ENCODE measurements around the gene KCNMB1.
A peak's percentile ranks its signal among the peaks of the same experiment; 100 is the strongest.

KCNMB1 gene

GRCh38 chr5:170436335-170436734, 47.2 kb upstream of the KCNMB1 start:
- H3K36me3 ChIP-seq (ENCODE audit: low read length) = no peaks in the 10 kb centered on the region
- no peak overlapping the region for H2AFZ ChIP-seq (ENCODE audit: low read depth, low read length, severe bottlenecking)
- no peak overlapping the region for H3K9ac ChIP-seq (ENCODE audit: low read length)
- H4K20me1 ChIP-seq (ENCODE audit: low read depth, low read length) = no peaks in the 10 kb centered on the region
- H3K9me2 ChIP-seq (replicated peaks; ENCODE audit: insufficient read depth, low read length) = no peaks in the 10 kb centered on the region
- no peak overlapping the region for H3K4me2 ChIP-seq (ENCODE audit: low read depth, low read length, poor library complexity, severe bottlenecking)
- H3K4me3 ChIP-seq (ENCODE audit: insufficient read depth, low read length, poor library complexity, severe bottlenecking) = no peak overlapping the region
- no peaks in the 10 kb centered on the region for H3K79me2 ChIP-seq (ENCODE audit: insufficient read depth, low read length)
- TF ChIP-seq EZH2phosphoT487 (conservative IDR thresholded peaks at IDR 0.05; ENCODE audit: low read length) = no peak
- no peaks in the 10 kb centered on the region for H3K9me3 ChIP-seq (ENCODE audit: insufficient read depth, low read length)
- no peaks in the 10 kb centered on the region for H3F3A ChIP-seq (ENCODE audit: insufficient read depth)
- no peaks in the 10 kb centered on the region for H3K27me3 ChIP-seq (ENCODE audit: low read length)
- H3K27ac ChIP-seq (ENCODE audit: low read depth, low read length) = no peak overlapping the region

- no peaks in the 10 kb centered on the region for H3K36me3 ChIP-seq (ENCODE audit: low read length)
- no peaks in the 10 kb centered on the region for H4K20me1 ChIP-seq (ENCODE audit: low read depth, low read length)
- no peak overlapping the region for H3K4me3 ChIP-seq (ENCODE audit: insufficient read depth, low read length, poor library complexity, severe bottlenecking)
- no peaks in the 10 kb centered on the region for H3K9me3 ChIP-seq (ENCODE audit: insufficient read depth, low read length)
- no peaks in the 10 kb centered on the region for H3K79me2 ChIP-seq (ENCODE audit: insufficient read depth, low read length)
- TF ChIP-seq CTCF (IDR thresholded peaks at IDR 0.05; ENCODE audit: insufficient read depth, low read length, poor library complexity, severe bottlenecking) (peak; percentile 75), EZH2phosphoT487 (conservative IDR thresholded peaks at IDR 0.05; ENCODE audit: low read length) (no peak)
- H3K9me2 ChIP-seq (replicated peaks; ENCODE audit: insufficient read depth, low read length) = no peaks in the 10 kb centered on the region
- no peak overlapping the region for H3K9ac ChIP-seq (ENCODE audit: low read length)
- H3K4me2 ChIP-seq (ENCODE audit: low read depth, low read length, poor library complexity, severe bottlenecking) = no peak overlapping the region
- no peak overlapping the region for H2AFZ ChIP-seq (ENCODE audit: low read depth, low read length, severe bottlenecking)
- H3F3A ChIP-seq (ENCODE audit: insufficient read depth) = no peaks in the 10 kb centered on the region
- no peak overlapping the region for H3K27ac ChIP-seq (ENCODE audit: low read depth, low read length)
- H3K27me3 ChIP-seq (ENCODE audit: low read length) = no peaks in the 10 kb centered on the region
Measured at GRCh38 chr5:170434966-170435605, 45.9 kb upstream of the KCNMB1 start.

- H2AFZ ChIP-seq (ENCODE audit: low read depth, low read length, severe bottlenecking) = no peak overlapping the region
- H3K36me3 ChIP-seq (ENCODE audit: low read length) = no peaks in the 10 kb centered on the region
- H3K9ac ChIP-seq (ENCODE audit: low read length) = no peak overlapping the region
- no peaks in the 10 kb centered on the region for H4K20me1 ChIP-seq (ENCODE audit: low read depth, low read length)
- no peaks in the 10 kb centered on the region for H3K9me2 ChIP-seq (replicated peaks; ENCODE audit: insufficient read depth, low read length)
- no peak overlapping the region for H3K27ac ChIP-seq (ENCODE audit: low read depth, low read length)
- TF ChIP-seq EZH2phosphoT487 (conservative IDR thresholded peaks at IDR 0.05; ENCODE audit: low read length) = no peak
- no peak for TF ChIP-seq CTCF (IDR thresholded peaks at IDR 0.05; ENCODE audit: insufficient read depth, low read length, poor library complexity, severe bottlenecking)
- no peak overlapping the region for H3K4me2 ChIP-seq (ENCODE audit: low read depth, low read length, poor library complexity, severe bottlenecking)
- no peaks in the 10 kb centered on the region for H3K27me3 ChIP-seq (ENCODE audit: low read length)
- H3F3A ChIP-seq (ENCODE audit: insufficient read depth) = no peaks in the 10 kb centered on the region
- H3K9me3 ChIP-seq (ENCODE audit: insufficient read depth, low read length) = no peaks in the 10 kb centered on the region
- H3K79me2 ChIP-seq (ENCODE audit: insufficient read depth, low read length) = no peaks in the 10 kb centered on the region
- H3K4me3 ChIP-seq (ENCODE audit: insufficient read depth, low read length, poor library complexity, severe bottlenecking) = no peak overlapping the region
Measured at GRCh38 chr5:170432669-170433068, 43.5 kb upstream of the KCNMB1 start.

- Histone ChIP-seq H3F3A (ENCODE audit: insufficient read depth) (no peaks in the 10 kb centered on the region), H3K4me2 (ENCODE audit: low read depth, low read length, poor library complexity, severe bottlenecking) (no peak overlapping the region), H2AFZ (ENCODE audit: low read depth, low read length, severe bottlenecking) (no peak overlapping the region), H3K4me3 (ENCODE audit: insufficient read depth, low read length, poor library complexity, severe bottlenecking) (no peak overlapping the region), H3K79me2 (ENCODE audit: insufficient read depth, low read length) (no peaks in the 10 kb centered on the region), H3K9ac (ENCODE audit: low read length) (no peak overlapping the region), H3K9me2 (replicated peaks; ENCODE audit: insufficient read depth, low read length) (no peaks in the 10 kb centered on the region), H4K20me1 (ENCODE audit: low read depth, low read length) (no peaks in the 10 kb centered on the region), H3K27me3 (ENCODE audit: low read length) (no peaks in the 10 kb centered on the region), H3K27ac (ENCODE audit: low read depth, low read length) (no peak overlapping the region), H3K36me3 (ENCODE audit: low read length) (no peaks in the 10 kb centered on the region), H3K9me3 (ENCODE audit: insufficient read depth, low read length) (no peaks in the 10 kb centered on the region)
- TF ChIP-seq EZH2phosphoT487 (conservative IDR thresholded peaks at IDR 0.05; ENCODE audit: low read length) = no peak
- TF ChIP-seq CTCF (IDR thresholded peaks at IDR 0.05; ENCODE audit: insufficient read depth, low read length, poor library complexity, severe bottlenecking) = no peak
Measured at GRCh38 chr5:170431571-170431970, 42.4 kb upstream of the KCNMB1 start.

All from SU-DHL-6 (cell line).